Measurements from ENCODE around the gene GABARAP. TPM values are rescaled to one million over a fixed set of nuclear protein-coding genes. Genes with fewer than 3 reads are reported as not detected.

The GABARAP gene
- total RNA-seq (309 and 327 TPM in 2 replicates), polyA plus RNA-seq (992 and 1,031 TPM in 2 replicates)

DNA sequence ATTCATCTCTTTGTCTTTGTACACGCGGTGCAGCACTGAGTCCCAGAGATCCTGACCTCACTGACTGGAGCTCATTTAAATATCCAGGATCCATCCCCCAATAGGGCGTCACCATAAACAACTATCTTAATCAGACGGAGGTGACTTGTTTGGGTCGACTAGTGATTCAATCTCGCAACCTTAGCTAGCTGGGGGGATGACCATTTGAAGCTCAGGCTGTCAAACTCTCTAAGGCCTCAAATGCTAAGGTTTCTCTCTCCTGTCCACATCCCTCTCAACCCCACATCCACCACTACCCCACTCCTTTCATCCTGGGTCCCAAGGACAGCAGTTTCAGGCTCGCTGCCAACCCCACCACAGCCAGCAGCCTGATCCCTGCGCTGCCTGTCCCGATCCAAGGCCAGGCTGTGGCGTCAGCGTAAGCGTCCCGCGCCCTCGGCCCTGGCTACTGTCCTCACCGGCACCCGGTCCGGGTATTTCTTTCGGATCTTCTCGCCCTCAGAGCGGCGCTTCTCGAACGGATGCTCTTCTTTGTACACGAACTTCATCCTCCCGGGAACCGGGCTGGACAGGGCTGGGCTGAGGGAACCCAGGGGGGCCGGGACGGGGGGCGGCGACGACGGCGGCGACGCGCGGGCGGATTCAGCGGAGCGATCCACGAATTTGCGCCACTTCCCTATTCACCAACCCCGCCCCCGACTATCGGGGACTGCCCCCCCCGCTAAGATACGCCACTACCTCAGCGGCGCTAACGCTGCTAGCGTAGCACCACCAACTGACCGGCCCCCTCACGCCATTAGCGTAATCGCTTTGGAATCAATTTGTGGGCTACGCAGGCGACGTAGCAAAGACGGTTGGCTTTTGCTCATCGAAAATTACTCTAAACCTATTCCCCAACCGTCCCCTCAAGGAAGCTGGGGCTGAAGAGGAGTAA is at the start of gene GABARAP:
Gene GABARAP, minus strand, starts transcription at position 667 of the 934 bp plus-strand sequence. Its CDS starts 119 bp downstream, at position 548.
- Histone ChIP-seq H3K27ac (peak within 1 kb of the TSS; percentile 97), H4K20me1 (ENCODE audit: insufficient read depth, poor library complexity, severe bottlenecking) (no peaks in the 10 kb centered on the region), H3K9me3 (ENCODE audit: low read depth) (no peaks in the 10 kb centered on the region), H3K27me3 (no peaks in the 10 kb centered on the region), H3K4me1 (ENCODE audit: insufficient read depth) (peaks cover 17% of the 10 kb centered on the region), H3K4me3 (peak within 1 kb of the TSS; percentile 61), H3K36me3 (replicated peaks; ENCODE audit: insufficient read depth, low read depth) (no peaks in the 10 kb centered on the region), H3K4me2 (peak within 1 kb of the TSS; percentile 85), H3K9me2 (replicated peaks; ENCODE audit: insufficient read depth) (no peaks in the 10 kb centered on the region), H2AFZ (peak within 1 kb of the TSS; percentile 38), H3K79me2 (peaks cover 59% of the 10 kb centered on the region)
- TF ChIP-seq EZH2 (IDR thresholded peaks at IDR 0.05; ENCODE audit: borderline replicate concordance), result no peak
- TF ChIP-seq EZH2phosphoT487 (IDR thresholded peaks at IDR 0.05; ENCODE audit: low read depth, severe bottlenecking, unreplicated experiment), result no peak
- TF ChIP-seq, protein P1, sequence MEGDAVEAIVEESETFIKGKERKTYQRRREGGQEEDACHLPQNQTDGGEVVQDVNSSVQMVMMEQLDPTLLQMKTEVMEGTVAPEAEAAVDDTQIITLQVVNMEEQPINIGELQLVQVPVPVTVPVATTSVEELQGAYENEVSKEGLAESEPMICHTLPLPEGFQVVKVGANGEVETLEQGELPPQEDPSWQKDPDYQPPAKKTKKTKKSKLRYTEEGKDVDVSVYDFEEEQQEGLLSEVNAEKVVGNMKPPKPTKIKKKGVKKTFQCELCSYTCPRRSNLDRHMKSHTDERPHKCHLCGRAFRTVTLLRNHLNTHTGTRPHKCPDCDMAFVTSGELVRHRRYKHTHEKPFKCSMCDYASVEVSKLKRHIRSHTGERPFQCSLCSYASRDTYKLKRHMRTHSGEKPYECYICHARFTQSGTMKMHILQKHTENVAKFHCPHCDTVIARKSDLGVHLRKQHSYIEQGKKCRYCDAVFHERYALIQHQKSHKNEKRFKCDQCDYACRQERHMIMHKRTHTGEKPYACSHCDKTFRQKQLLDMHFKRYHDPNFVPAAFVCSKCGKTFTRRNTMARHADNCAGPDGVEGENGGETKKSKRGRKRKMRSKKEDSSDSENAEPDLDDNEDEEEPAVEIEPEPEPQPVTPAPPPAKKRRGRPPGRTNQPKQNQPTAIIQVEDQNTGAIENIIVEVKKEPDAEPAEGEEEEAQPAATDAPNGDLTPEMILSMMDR (IDR thresholded peaks at IDR 0.05; ENCODE audit: poor library complexity), result no peak
- DNase-seq (ENCODE audit: low spot score), result peak; percentile 96
- WGBS (ENCODE audit: low lambda C conversion rate, missing lambda C conversion rate), result under 1% methylated on average over 43 of the region's 62 CpGs

DNA sequence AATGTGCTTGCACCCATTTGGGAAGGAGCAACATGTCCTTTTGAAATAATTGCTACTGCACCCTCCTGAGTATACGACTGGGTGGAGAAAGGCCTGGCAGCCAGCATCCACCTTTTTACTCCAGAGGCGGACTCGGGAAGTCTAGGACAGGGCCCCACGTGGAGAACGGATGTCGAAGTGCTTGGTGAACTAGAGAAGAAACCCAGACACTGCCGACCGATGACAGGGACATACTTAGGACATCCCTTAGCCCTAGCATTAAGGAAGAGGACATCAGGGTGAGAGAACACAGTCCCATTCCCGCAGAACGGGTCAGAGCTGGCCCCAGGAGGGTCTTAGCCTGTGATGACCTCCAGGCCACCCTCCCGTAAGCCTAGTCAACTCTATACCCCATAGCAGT is 48.4 kb upstream of the GABARAP start:
- WGBS (ENCODE audit: low lambda C conversion rate, missing lambda C conversion rate), result 79% methylated on average over 11 of the region's 11 CpGs
- no peak for DNase-seq (ENCODE audit: low spot score)
- Histone ChIP-seq H2AFZ (no peak overlapping the region), H3K9me2 (replicated peaks; ENCODE audit: insufficient read depth) (no peaks in the 10 kb centered on the region), H3K79me2 (no peaks in the 10 kb centered on the region), H3K27ac (no peak overlapping the region), H3K4me1 (ENCODE audit: insufficient read depth) (peaks cover 24% of the 10 kb centered on the region), H4K20me1 (ENCODE audit: insufficient read depth, poor library complexity, severe bottlenecking) (no peaks in the 10 kb centered on the region), H3K36me3 (replicated peaks; ENCODE audit: insufficient read depth, low read depth) (no peaks in the 10 kb centered on the region), H3K9me3 (ENCODE audit: low read depth) (no peaks in the 10 kb centered on the region), H3K4me2 (no peak overlapping the region), H3K27me3 (no peaks in the 10 kb centered on the region), H3K4me3 (no peak overlapping the region)
- TF ChIP-seq EZH2 (IDR thresholded peaks at IDR 0.05; ENCODE audit: borderline replicate concordance) (no peak), EZH2phosphoT487 (IDR thresholded peaks at IDR 0.05; ENCODE audit: low read depth, severe bottlenecking, unreplicated experiment) (no peak)
- TF ChIP-seq, protein P1 (IDR thresholded peaks at IDR 0.05; ENCODE audit: poor library complexity), result no peak

DNA sequence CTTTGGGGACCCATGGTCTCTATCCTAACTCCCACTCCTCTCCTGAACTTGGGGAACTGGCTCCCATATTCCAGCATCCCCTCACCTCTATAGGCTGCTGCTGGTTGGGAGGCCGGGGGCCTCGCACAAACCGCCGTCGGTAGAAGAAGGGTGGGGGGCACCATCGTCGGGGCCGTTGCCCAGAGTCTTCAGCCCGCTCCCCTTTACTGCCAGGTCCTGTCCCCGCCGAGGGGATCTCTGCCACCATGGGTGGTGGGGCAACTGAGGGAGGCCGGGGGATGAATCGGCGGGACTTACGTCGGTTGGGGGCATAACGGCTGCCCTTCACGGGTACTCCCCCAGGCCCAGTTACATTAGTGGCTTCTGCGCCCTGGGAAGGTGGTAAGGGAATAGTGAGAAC is 47.9 kb upstream of the GABARAP start:
- TF ChIP-seq EZH2 (IDR thresholded peaks at IDR 0.05; ENCODE audit: borderline replicate concordance), result no peak
- no peak for TF ChIP-seq EZH2phosphoT487 (IDR thresholded peaks at IDR 0.05; ENCODE audit: low read depth, severe bottlenecking, unreplicated experiment)
- TF ChIP-seq, protein P1 (IDR thresholded peaks at IDR 0.05; ENCODE audit: poor library complexity), result no peak
- no peaks in the 10 kb centered on the region for H3K79me2 ChIP-seq
- no peak overlapping the region for H3K27ac ChIP-seq
- WGBS (ENCODE audit: low lambda C conversion rate, missing lambda C conversion rate), result 96% methylated on average over 19 of the region's 19 CpGs
- H4K20me1 ChIP-seq (ENCODE audit: insufficient read depth, poor library complexity, severe bottlenecking), result no peaks in the 10 kb centered on the region
- no peaks in the 10 kb centered on the region for H3K27me3 ChIP-seq
- no peak overlapping the region for H3K4me2 ChIP-seq
- H3K9me2 ChIP-seq (replicated peaks; ENCODE audit: insufficient read depth), result no peaks in the 10 kb centered on the region
- H3K36me3 ChIP-seq (replicated peaks; ENCODE audit: insufficient read depth, low read depth), result no peaks in the 10 kb centered on the region
- no peaks in the 10 kb centered on the region for H3K9me3 ChIP-seq (ENCODE audit: low read depth)
- peaks cover 24% of the 10 kb centered on the region for H3K4me1 ChIP-seq (ENCODE audit: insufficient read depth)
- H2AFZ ChIP-seq, result no peak overlapping the region
- no peak for DNase-seq (ENCODE audit: low spot score)
- no peak overlapping the region for H3K4me3 ChIP-seq

All from hepatocyte (in vitro differentiated cells).